HG02623 (cell line): Measurements from ENCODE around the gene MAGI2.

Source experiments
- ATAC-seq: cut with Tn5 transposase; IDR thresholded peaks from one replicate; pipeline ENCODE4 v1.9.1; 2021; ENCODE audit warnings: moderate library complexity; ENCODE audit not compliant: unreplicated experiment

The MAGI2 gene

GRCh38 chr7:79308192-79308591 lies 145.3 kb downstream of the MAGI2 start:
- no peak for ATAC-seq

- no peak for ATAC-seq
Measured at GRCh38 chr7:79307376-79307775, 146.1 kb downstream of the MAGI2 start.

GRCh38 chr7:79304711-79305110 lies 148.8 kb downstream of the MAGI2 start:
- no peak for ATAC-seq

GRCh38 chr7:79302293-79302692 lies 151.2 kb downstream of the MAGI2 start:
- ATAC-seq: no peak

- no peak for ATAC-seq
Measured at GRCh38 chr7:79301419-79301818, 152.0 kb downstream of the MAGI2 start.

GRCh38 chr7:79300573-79300972 lies 152.9 kb downstream of the MAGI2 start:
- ATAC-seq: no peak

- ATAC-seq: no peak
Measured at GRCh38 chr7:79298145-79298760, 155.2 kb downstream of the MAGI2 start.

GRCh38 chr7:79296553-79297320 lies 156.7 kb downstream of the MAGI2 start:
- ATAC-seq: no peak

GRCh38 chr7:79293655-79294142 lies 159.8 kb downstream of the MAGI2 start:
- ATAC-seq: no peak

- ATAC-seq: no peak
Measured at GRCh38 chr7:79292834-79293233, 160.6 kb downstream of the MAGI2 start.

- ATAC-seq: no peak
Measured at GRCh38 chr7:79291498-79291865, 162.0 kb downstream of the MAGI2 start.

- no peak for ATAC-seq
Measured at GRCh38 chr7:79290841-79291497, 162.5 kb downstream of the MAGI2 start.

GRCh38 chr7:79290398-79290797 lies 163.1 kb downstream of the MAGI2 start:
- no peak for ATAC-seq

- ATAC-seq: no peak
Measured at GRCh38 chr7:79288655-79289054, 164.8 kb downstream of the MAGI2 start.

GRCh38 chr7:79287981-79288380 lies 165.5 kb downstream of the MAGI2 start:
- no peak for ATAC-seq

GRCh38 chr7:79286181-79286580 lies 167.3 kb downstream of the MAGI2 start:
- ATAC-seq: no peak

GRCh38 chr7:79285756-79286155 lies 167.7 kb downstream of the MAGI2 start:
- ATAC-seq: no peak

GRCh38 chr7:79284211-79284610 lies 169.3 kb downstream of the MAGI2 start:
- ATAC-seq: no peak

- ATAC-seq: no peak
Measured at GRCh38 chr7:79282882-79283602, 170.4 kb downstream of the MAGI2 start.

- ATAC-seq: no peak
Measured at GRCh38 chr7:79282070-79282694, 171.3 kb downstream of the MAGI2 start.

GRCh38 chr7:79281426-79281825 lies 172.0 kb downstream of the MAGI2 start:
- ATAC-seq: no peak
